HEK293 (cell line): ENCODE results near the gene BCAT1.

ENCODE experiments used
- CTCF ChIP-seq: fragments of 450-650 bp; formaldehyde crosslinking; IDR thresholded peaks from 2 replicates; pipeline ENCODE4 v1.5.1; 2016; ENCODE audit warnings: missing biosample characterization, missing genetic modification characterization
- GFI1B ChIP-seq: fragments of 450-650 bp; formaldehyde crosslinking; IDR thresholded peaks from 2 replicates; pipeline ENCODE4 v1.5.1; 2016; ENCODE audit warnings: missing biosample characterization, missing genetic modification characterization
- REST ChIP-seq: fragments of 450-650 bp; formaldehyde crosslinking; IDR thresholded peaks from 2 replicates; pipeline ENCODE4 v1.5.1; 2016; ENCODE audit warnings: missing biosample characterization, missing genetic modification characterization
- TCF7L2 ChIP-seq: IDR thresholded peaks from 2 replicates; pipeline ENCODE4 v1.6.1; 2011; ENCODE audit warnings: low read depth, mild to moderate bottlenecking, inconsistent platforms, low read length, moderate library complexity, borderline replicate concordance

GRCh38 chr12:24854908-24855307, 94.0 kb downstream of the BCAT1 start:
- TF ChIP-seq CTCF (tag by site-specific recombination) (no peak), GFI1B (tag by site-specific recombination) (no peak), TCF7L2 (no peak), REST (tag by site-specific recombination) (no peak)
